HEK293 (cell line): ENCODE measurements around the gene PLXNA3.

Experiments used
- KLF9 ChIP-seq: fragments of 450-650 bp; formaldehyde crosslinking; IDR thresholded peaks from 2 replicates; pipeline ENCODE4 v1.5.1; 2016; ENCODE audit warnings: missing biosample characterization, missing genetic modification characterization, low read depth
- OVOL3 ChIP-seq: fragments of 450-650 bp; formaldehyde crosslinking; IDR thresholded peaks from 2 replicates; pipeline ENCODE4 v1.5.1; 2016; ENCODE audit warnings: missing biosample characterization, missing genetic modification characterization
- SCRT2 ChIP-seq: fragments of 450-650 bp; formaldehyde crosslinking; IDR thresholded peaks from 2 replicates; pipeline ENCODE4 v1.5.1; 2016; ENCODE audit warnings: missing biosample characterization, missing genetic modification characterization
- TRIM28 ChIP-seq: IDR thresholded peaks from 2 replicates; pipeline ENCODE4 v1.6.1; 2011; ENCODE audit warnings: low read length, control low read depth, borderline replicate concordance
- ZBTB17 ChIP-seq: fragments of 450-650 bp; formaldehyde crosslinking; IDR thresholded peaks from 2 replicates; pipeline ENCODE4 v1.5.1; 2016; ENCODE audit warnings: missing biosample characterization, missing genetic modification characterization
- ZNF121 ChIP-seq: fragments of 450-650 bp; formaldehyde crosslinking; IDR thresholded peaks from 2 replicates; pipeline ENCODE4 v1.5.1; 2016; ENCODE audit warnings: missing biosample characterization, missing genetic modification characterization
- ZNF138 ChIP-seq: fragments of 450-650 bp; formaldehyde crosslinking; IDR thresholded peaks from 2 replicates; pipeline ENCODE4 v1.5.1; 2016; ENCODE audit warnings: missing biosample characterization, missing genetic modification characterization, borderline replicate concordance
- ZNF174 ChIP-seq: fragments of 450-650 bp; formaldehyde crosslinking; IDR thresholded peaks from 2 replicates; pipeline ENCODE4 v1.5.0; 2017; ENCODE audit warnings: missing biosample characterization, mild to moderate bottlenecking, missing genetic modification characterization
- ZNF2 ChIP-seq: fragments of 450-650 bp; formaldehyde crosslinking; IDR thresholded peaks from 2 replicates; pipeline ENCODE4 v1.5.1; 2016; ENCODE audit warnings: missing biosample characterization, missing genetic modification characterization
- ZNF366 ChIP-seq: fragments of 450-650 bp; formaldehyde crosslinking; conservative IDR thresholded peaks from 2 replicates; pipeline ENCODE4 v1.5.1; 2016; ENCODE audit warnings: missing biosample characterization, missing genetic modification characterization
- ZNF391 ChIP-seq: fragments of 450-650 bp; formaldehyde crosslinking; IDR thresholded peaks from 2 replicates; pipeline ENCODE4 v1.5.1; 2016; ENCODE audit warnings: low read depth, missing biosample characterization, missing genetic modification characterization, borderline replicate concordance
- ZNF394 ChIP-seq: fragments of 450-650 bp; formaldehyde crosslinking; IDR thresholded peaks from 2 replicates; pipeline ENCODE4 v1.5.1; 2016; ENCODE audit warnings: missing biosample characterization, missing genetic modification characterization, mild to moderate bottlenecking, moderate library complexity, borderline replicate concordance
- ZNF426 ChIP-seq: fragments of 450-650 bp; formaldehyde crosslinking; IDR thresholded peaks from 2 replicates; pipeline ENCODE4 v1.5.1; 2017; ENCODE audit warnings: missing biosample characterization, missing genetic modification characterization, mild to moderate bottlenecking, inconsistent platforms, moderate library complexity
- ZNF629 ChIP-seq: fragments of 450-650 bp; formaldehyde crosslinking; IDR thresholded peaks from 2 replicates; pipeline ENCODE4 v1.5.1; 2017; ENCODE audit warnings: missing biosample characterization, missing genetic modification characterization
- ZSCAN23 ChIP-seq: fragments of 450-650 bp; formaldehyde crosslinking; IDR thresholded peaks from 2 replicates; pipeline ENCODE4 v1.5.1; 2016; ENCODE audit warnings: missing biosample characterization, missing genetic modification characterization
- TF ChIP-seq, protein P1 (sequence below): IDR thresholded peaks from 2 replicates; pipeline ENCODE4 v1.6.1; 2011; ENCODE audit warnings: mild to moderate bottlenecking, low read depth, low read length, borderline replicate concordance
- TF ChIP-seq, protein P2 (sequence below): fragments of 450-650 bp; formaldehyde crosslinking; IDR thresholded peaks from 2 replicates; pipeline ENCODE4 v1.5.1; 2016; ENCODE audit warnings: missing biosample characterization, missing genetic modification characterization
- TF ChIP-seq, protein P3 (sequence below): fragments of 450-650 bp; formaldehyde crosslinking; IDR thresholded peaks from 2 replicates; pipeline ENCODE4 v1.5.1; 2016; ENCODE audit warnings: missing biosample characterization, missing genetic modification characterization
- TF ChIP-seq, protein P4 (sequence below): fragments of 450-650 bp; formaldehyde crosslinking; IDR thresholded peaks from 2 replicates; pipeline ENCODE4 v1.5.1; 2016; ENCODE audit warnings: missing biosample characterization, missing genetic modification characterization
- TF ChIP-seq, protein P5 (sequence below): fragments of 450-650 bp; formaldehyde crosslinking; IDR thresholded peaks from 2 replicates; pipeline ENCODE4 v1.5.1; 2016; ENCODE audit warnings: missing biosample characterization, missing genetic modification characterization
- TF ChIP-seq, protein P6 (sequence below): fragments of 450-650 bp; formaldehyde crosslinking; IDR thresholded peaks from 2 replicates; pipeline ENCODE4 v1.5.1; 2016; ENCODE audit warnings: missing biosample characterization, missing genetic modification characterization, borderline replicate concordance
- TF ChIP-seq, protein P7 (sequence below): fragments of 450-650 bp; formaldehyde crosslinking; IDR thresholded peaks from 2 replicates; pipeline ENCODE4 v1.5.1; 2017; ENCODE audit warnings: missing biosample characterization, missing genetic modification characterization

Gene PLXNA3

DNA sequence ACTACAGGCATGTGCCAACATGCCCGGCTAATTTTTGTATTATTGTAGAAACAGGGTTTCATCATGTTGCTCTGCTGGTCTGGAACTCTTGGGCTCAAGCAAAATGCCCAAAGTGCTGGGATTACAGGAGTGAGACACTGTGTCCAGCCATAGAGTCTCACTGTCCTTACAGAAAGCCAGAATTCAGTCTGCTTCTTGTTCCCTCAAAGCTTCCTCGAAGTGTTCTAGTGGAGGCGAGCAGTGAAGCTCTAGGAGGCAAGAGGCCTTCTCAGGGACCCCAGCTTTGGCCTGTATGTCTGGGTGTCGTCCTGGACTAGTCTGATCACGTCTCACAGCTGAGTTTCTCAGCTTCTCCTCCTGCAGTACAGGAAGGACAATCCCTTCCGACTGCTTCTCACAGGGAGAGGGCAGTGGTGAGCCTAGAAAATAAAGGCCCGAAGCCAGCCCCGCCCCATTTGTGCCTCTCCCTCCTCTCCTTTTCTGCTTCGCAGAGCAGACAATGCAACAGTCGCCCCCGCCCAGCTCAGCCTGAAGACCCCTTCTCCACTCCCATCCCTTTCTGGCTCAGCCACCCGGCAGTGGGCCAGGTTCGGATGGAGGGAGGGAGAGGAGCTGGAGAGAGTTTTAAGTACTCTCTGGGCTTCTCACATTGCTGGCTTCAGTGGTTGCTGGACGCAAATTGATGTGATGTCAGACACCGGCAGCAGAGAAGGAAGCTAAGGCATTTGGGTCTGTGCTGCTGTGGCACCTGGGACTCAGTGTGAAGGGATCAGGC lies 69.0 kb downstream of the PLXNA3 start (continued):
- TF ChIP-seq ZNF426 (tag by site-specific recombination) (no peak), ZBTB17 (tag by site-specific recombination) (peak; percentile 61; the same call in 1 of the 2 replicates), ZSCAN23 (tag by site-specific recombination) (no peak), ZNF391 (tag by site-specific recombination) (no peak), ZNF366 (tag by site-specific recombination) (peak; percentile 62; the same call in 1 of the 2 replicates), ZNF138 (tag by site-specific recombination) (no peak), KLF9 (tag by site-specific recombination) (peak; percentile 42; the same call in 1 of the 2 replicates), ZNF629 (tag by site-specific recombination) (0 out of 2 replicates have a peak, but pooled peaks have one; percentile 26), OVOL3 (tag by site-specific recombination) (no peak), ZNF2 (tag by site-specific recombination) (no peak), ZNF174 (tag by site-specific recombination) (no peak), ZNF394 (tag by site-specific recombination) (peak; percentile 97), SCRT2 (peak; percentile 70), ZNF121 (tag by site-specific recombination) (peak; percentile 2; the same call in 1 of the 2 replicates), TRIM28 (no peak)
- TF ChIP-seq, protein P1, sequence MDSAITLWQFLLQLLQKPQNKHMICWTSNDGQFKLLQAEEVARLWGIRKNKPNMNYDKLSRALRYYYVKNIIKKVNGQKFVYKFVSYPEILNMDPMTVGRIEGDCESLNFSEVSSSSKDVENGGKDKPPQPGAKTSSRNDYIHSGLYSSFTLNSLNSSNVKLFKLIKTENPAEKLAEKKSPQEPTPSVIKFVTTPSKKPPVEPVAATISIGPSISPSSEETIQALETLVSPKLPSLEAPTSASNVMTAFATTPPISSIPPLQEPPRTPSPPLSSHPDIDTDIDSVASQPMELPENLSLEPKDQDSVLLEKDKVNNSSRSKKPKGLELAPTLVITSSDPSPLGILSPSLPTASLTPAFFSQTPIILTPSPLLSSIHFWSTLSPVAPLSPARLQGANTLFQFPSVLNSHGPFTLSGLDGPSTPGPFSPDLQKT = no peak
- TF ChIP-seq, protein P2, sequence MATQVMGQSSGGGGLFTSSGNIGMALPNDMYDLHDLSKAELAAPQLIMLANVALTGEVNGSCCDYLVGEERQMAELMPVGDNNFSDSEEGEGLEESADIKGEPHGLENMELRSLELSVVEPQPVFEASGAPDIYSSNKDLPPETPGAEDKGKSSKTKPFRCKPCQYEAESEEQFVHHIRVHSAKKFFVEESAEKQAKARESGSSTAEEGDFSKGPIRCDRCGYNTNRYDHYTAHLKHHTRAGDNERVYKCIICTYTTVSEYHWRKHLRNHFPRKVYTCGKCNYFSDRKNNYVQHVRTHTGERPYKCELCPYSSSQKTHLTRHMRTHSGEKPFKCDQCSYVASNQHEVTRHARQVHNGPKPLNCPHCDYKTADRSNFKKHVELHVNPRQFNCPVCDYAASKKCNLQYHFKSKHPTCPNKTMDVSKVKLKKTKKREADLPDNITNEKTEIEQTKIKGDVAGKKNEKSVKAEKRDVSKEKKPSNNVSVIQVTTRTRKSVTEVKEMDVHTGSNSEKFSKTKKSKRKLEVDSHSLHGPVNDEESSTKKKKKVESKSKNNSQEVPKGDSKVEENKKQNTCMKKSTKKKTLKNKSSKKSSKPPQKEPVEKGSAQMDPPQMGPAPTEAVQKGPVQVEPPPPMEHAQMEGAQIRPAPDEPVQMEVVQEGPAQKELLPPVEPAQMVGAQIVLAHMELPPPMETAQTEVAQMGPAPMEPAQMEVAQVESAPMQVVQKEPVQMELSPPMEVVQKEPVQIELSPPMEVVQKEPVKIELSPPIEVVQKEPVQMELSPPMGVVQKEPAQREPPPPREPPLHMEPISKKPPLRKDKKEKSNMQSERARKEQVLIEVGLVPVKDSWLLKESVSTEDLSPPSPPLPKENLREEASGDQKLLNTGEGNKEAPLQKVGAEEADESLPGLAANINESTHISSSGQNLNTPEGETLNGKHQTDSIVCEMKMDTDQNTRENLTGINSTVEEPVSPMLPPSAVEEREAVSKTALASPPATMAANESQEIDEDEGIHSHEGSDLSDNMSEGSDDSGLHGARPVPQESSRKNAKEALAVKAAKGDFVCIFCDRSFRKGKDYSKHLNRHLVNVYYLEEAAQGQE (tag by site-specific recombination) = no peak
- TF ChIP-seq, protein P3, sequence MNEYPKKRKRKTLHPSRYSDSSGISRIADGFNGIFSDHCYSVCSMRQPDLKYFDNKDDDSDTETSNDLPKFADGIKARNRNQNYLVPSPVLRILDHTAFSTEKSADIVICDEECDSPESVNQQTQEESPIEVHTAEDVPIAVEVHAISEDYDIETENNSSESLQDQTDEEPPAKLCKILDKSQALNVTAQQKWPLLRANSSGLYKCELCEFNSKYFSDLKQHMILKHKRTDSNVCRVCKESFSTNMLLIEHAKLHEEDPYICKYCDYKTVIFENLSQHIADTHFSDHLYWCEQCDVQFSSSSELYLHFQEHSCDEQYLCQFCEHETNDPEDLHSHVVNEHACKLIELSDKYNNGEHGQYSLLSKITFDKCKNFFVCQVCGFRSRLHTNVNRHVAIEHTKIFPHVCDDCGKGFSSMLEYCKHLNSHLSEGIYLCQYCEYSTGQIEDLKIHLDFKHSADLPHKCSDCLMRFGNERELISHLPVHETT (tag by site-specific recombination) = no peak
- TF ChIP-seq, protein P4, sequence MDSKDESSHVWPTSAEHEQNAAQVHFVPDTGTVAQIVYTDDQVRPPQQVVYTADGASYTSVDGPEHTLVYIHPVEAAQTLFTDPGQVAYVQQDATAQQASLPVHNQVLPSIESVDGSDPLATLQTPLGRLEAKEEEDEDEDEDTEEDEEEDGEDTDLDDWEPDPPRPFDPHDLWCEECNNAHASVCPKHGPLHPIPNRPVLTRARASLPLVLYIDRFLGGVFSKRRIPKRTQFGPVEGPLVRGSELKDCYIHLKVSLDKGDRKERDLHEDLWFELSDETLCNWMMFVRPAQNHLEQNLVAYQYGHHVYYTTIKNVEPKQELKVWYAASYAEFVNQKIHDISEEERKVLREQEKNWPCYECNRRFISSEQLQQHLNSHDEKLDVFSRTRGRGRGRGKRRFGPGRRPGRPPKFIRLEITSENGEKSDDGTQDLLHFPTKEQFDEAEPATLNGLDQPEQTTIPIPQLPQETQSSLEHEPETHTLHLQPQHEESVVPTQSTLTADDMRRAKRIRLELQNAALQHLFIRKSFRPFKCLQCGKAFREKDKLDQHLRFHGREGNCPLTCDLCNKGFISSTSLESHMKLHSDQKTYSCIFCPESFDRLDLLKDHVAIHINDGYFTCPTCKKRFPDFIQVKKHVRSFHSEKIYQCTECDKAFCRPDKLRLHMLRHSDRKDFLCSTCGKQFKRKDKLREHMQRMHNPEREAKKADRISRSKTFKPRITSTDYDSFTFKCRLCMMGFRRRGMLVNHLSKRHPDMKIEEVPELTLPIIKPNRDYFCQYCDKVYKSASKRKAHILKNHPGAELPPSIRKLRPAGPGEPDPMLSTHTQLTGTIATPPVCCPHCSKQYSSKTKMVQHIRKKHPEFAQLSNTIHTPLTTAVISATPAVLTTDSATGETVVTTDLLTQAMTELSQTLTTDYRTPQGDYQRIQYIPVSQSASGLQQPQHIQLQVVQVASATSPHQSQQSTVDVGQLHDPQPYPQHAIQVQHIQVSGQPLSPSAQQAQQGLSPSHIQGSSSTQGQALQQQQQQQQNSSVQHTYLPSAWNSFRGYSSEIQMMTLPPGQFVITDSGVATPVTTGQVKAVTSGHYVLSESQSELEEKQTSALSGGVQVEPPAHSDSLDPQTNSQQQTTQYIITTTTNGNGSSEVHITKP = no peak
- TF ChIP-seq, protein P5, sequence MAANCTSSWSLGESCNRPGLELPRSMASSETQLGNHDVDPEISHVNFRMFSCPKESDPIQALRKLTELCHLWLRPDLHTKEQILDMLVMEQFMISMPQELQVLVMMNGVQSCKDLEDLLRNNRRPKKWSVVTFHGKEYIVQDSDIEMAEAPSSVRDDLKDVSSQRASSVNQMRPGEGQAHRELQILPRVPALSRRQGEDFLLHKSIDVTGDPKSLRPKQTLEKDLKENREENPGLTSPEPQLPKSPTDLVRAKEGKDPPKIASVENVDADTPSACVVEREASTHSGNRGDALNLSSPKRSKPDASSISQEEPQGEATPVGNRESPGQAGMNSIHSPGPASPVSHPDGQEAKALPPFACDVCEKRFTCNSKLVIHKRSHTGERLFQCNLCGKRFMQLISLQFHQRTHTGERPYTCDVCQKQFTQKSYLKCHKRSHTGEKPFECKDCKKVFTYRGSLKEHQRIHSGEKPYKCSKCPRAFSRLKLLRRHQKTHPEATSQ = no peak
- TF ChIP-seq, protein P6, sequence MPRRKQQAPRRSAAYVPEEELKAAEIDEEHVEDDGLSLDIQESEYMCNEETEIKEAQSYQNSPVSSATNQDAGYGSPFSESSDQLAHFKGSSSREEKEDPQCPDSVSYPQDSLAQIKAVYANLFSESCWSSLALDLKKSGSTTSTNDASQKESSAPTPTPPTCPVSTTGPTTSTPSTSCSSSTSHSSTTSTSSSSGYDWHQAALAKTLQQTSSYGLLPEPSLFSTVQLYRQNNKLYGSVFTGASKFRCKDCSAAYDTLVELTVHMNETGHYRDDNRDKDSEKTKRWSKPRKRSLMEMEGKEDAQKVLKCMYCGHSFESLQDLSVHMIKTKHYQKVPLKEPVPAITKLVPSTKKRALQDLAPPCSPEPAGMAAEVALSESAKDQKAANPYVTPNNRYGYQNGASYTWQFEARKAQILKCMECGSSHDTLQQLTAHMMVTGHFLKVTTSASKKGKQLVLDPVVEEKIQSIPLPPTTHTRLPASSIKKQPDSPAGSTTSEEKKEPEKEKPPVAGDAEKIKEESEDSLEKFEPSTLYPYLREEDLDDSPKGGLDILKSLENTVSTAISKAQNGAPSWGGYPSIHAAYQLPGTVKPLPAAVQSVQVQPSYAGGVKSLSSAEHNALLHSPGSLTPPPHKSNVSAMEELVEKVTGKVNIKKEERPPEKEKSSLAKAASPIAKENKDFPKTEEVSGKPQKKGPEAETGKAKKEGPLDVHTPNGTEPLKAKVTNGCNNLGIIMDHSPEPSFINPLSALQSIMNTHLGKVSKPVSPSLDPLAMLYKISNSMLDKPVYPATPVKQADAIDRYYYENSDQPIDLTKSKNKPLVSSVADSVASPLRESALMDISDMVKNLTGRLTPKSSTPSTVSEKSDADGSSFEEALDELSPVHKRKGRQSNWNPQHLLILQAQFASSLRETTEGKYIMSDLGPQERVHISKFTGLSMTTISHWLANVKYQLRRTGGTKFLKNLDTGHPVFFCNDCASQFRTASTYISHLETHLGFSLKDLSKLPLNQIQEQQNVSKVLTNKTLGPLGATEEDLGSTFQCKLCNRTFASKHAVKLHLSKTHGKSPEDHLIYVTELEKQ (tag by site-specific recombination) = no peak
- TF ChIP-seq, protein P7, sequence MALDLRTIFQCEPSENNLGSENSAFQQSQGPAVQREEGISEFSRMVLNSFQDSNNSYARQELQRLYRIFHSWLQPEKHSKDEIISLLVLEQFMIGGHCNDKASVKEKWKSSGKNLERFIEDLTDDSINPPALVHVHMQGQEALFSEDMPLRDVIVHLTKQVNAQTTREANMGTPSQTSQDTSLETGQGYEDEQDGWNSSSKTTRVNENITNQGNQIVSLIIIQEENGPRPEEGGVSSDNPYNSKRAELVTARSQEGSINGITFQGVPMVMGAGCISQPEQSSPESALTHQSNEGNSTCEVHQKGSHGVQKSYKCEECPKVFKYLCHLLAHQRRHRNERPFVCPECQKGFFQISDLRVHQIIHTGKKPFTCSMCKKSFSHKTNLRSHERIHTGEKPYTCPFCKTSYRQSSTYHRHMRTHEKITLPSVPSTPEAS (tag by site-specific recombination) = no peak
